ELF-1 (cell line): ENCODE measurements around the gene CARD18.
"Not testable (repeated sequence)": the region's sequence is repeated elsewhere in the genome, so short reads cannot be mapped to it uniquely, and the experiment has no call there.

Source experiments
- DNase-seq: peaks from one replicate; pipeline ENCODE4 v3.0.0-alpha.2; 2016; ENCODE audit warnings: low read depth, low spot score

The CARD18 gene

DNA sequence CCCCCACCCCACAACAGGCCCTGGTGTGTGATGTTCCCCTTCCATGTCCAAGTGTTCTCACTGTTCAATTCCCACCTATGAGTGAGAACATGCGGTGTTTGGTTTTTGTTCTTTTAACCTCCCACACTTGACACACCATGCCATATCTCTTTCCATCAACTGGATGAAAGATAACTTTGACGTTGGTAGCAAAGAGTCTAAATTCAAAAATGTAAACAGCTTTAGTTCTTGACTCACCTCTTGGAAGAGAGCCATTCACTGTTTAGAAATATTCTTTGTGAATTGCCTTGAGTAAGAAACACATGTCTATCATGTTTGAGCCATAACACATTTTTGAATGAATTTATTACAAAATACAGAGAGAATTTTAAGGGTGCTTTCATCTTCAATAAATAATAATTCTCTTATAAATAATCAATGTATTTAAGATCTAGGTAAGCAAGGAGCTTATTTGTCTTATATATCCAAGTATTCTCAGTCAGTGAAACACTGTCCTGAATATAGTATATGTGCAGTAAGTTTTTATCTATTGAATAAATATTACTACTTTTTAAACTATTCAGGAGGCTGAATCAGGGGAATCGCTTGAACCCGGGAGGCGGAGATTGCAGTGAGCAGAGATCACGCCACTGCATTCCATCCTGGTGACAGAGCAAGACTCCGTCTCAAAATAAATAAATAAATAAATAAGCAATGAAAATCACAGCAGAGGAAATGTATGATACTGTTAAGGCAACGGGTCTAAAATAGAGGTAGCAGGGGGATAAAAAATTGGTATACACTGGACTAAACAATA is 6.7 kb downstream of the CARD18 start:
- DNase-seq: no peak

DNA sequence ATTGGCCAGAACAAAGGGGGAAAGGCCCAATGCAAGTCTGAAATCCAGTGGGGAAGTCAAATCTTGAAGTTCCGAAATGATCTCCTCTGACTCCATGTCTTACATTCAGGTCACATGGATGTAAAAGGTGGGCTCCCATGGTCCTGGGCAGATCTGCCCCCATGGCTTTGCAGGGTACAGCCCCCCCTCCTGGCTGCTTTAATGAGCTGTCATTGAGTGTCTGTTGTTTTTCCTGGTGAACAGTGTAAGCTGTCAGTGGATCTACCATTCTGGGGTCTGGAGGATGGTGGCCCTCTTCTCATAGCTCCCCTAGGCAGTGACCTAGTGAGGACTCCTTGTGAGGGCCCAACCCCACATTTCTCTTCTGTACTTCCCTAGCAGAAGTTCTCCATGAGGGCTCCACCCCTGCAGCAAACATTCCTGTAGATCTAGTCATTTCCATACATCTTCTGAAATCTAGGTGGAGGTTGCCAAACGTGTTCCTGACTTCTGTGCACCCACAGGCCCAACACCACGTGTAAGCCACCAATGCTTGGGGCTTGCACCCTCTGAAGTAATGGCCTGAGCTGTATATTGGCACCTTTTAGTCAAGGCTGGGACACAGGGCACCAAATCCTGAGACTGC is 9.3 kb downstream of the CARD18 start:
- DNase-seq: no peak

DNA sequence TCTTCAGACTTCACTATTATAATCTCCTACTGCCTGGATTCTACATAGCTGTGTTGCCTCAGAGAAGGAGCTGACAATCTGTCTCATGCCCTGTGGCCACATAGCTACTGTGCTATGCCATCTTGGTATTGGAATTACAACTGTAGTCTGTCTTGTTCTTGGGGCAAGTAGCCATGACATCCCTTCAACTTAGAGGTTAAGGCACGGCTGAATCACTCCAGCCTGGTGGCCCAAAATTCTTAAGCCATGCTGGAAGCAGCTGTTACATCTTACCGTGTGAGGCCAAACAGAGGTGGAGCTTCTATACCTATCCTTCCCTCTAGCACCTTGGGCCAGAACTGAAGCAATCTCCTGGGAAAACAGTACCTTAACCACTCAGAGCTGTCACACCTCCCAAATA is 14.8 kb downstream of the CARD18 start:
- DNase-seq: no peak

DNA sequence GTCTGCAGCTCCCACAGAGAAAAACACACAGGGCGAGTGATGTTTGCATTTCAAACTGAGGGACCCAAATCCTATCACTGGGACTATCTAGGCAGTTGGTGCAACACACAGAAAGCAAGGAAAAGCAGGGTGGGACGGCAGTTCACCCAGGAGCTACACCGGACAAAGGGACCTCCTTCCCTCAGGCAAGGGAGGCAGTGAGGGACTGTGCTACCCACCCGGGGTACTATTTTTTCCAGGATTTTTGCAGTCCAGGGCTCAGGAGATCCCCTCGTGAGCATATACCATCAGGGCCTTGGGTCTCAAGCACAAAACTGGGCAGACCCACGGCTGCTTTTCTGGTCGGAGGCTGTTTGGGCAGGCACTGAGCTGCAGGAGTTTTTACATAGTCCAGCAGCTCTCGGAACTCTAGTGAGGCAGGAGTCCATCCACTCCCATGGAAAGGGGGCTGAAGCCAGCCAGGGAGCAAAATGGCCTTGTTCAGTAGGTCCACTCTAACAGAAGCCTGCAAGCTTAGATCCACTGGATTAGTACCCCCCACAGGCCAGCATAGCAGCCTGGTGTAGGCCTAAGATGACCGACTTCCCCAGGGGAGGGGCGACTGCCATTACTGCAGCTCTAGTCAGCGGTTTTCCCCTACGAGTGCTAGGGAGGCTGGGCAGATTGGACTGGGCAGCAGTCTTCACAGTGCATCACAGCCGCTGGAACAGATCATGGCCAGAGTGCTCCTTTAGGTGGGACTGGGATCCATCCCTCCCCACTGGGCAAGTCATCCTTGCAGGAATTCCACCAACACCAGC is 28.2 kb downstream of the CARD18 start:
- DNase-seq: no peak

DNA sequence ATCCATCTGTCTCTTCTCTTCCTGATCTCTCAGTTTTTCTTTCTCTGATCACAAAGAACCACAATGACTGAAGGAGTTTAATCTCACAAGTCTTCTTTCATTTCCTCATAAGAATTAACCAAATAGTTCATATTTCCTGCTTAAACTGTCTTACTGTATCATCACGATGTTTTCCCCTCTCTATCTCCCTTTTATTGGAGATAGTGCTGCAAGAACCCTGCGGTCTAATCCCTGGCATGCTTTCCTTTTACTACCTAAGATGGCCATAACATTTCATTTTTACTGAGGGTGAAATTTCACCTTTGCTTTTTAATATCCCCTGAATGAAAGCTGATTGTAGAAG is 28.9 kb downstream of the CARD18 start:
- DNase-seq: no peak

- no peak for DNase-seq
Measured at GRCh38 chr11:105109855-105110687, 29.5 kb downstream of the CARD18 start.

- DNase-seq: no peak
Measured at GRCh38 chr11:105109321-105109720, 30.2 kb downstream of the CARD18 start.

GRCh38 chr11:105108247-105108646 is 31.3 kb downstream of the CARD18 start:
- DNase-seq: no peak

DNA sequence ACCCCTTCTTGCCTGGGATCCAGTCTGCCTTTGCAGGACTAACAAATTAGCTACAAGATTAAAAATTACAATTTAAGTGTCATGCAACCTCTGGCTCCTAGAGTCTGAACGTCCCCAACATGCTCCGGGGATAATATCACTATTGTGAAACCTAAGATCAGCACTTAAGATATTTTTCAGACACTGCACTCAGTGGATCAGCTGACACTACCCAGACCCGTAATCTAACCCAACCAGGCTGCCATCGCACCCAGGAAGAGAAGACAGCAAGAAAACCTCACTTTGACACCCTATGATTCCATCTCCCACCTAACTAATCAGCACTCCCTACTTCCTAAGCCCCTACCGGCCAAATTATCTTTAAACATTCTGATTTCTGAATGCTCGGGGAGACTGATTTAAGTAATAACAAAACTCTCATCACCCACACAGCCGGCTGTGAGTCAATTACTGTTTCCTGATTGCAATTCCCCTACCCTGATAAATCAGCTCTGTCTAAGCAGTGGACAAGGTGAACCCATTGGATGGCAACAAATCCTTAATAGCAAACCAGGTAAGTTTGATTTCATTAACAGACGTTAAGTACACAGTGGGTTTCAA is 32.2 kb downstream of the CARD18 start:
- not testable (repeated sequence) for DNase-seq

DNA sequence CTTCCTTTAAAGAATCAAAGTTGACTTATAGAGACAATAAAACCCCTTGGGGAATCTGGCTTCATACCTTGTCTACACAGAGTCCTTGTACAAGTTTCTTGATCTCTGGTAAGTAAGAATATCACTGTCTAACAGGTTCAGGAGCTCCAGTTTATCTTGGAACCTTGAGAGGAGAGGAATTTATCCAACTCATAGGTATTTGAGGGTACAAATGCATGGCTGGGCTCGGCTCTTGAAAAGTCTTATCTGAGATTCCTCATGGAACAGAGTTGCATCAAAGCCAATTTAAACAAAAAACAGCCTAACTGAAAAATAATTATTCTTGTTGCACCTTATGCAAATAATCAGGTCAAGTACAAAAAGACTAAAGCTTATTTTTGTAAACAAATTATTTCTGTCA is 33.4 kb downstream of the CARD18 start:
- no peak for DNase-seq

GRCh38 chr11:105104292-105104691 is 35.3 kb downstream of the CARD18 start:
- DNase-seq: no peak

DNA sequence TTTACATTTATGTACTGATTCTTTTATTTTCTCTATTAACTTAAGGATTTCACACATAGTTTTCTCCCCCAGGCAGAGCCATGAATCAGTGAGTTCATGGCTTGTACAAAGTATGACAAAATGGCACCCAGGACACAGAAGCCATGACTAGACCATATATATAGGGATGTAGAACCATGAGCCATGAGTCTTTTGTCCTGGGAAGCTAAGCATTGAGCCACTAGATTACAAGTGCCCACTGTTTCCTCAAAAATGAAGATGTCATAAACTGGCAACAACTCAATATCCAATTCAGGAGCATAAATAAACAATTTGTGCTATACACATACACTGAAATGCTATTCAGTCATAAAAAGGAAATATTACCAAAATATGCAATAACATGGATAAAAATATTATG is 36.2 kb downstream of the CARD18 start:
- no peak for DNase-seq

DNA sequence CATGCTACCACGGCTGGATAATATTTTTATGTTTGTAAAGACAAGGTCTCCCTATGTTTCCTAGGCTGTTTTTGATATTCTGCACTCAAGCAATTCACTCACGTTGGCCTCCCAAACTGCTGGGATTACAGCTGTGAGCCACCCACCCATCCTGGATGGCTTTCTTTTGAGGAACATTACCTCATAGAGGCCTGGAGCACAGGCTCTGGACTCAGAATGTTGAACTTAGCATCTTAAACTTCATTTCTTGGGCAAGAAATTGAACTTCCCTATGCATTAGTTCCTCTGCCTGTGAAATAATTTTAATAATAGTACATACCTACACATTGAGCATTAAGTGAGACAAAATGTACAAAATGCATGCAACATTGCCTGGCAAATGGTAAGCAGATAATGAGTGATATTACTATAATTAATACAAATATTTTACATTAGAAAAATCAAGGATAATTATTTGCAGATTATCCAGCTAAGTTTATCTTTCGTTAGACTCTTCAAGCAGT is 37.4 kb downstream of the CARD18 start:
- not testable (repeated sequence) for DNase-seq

DNA sequence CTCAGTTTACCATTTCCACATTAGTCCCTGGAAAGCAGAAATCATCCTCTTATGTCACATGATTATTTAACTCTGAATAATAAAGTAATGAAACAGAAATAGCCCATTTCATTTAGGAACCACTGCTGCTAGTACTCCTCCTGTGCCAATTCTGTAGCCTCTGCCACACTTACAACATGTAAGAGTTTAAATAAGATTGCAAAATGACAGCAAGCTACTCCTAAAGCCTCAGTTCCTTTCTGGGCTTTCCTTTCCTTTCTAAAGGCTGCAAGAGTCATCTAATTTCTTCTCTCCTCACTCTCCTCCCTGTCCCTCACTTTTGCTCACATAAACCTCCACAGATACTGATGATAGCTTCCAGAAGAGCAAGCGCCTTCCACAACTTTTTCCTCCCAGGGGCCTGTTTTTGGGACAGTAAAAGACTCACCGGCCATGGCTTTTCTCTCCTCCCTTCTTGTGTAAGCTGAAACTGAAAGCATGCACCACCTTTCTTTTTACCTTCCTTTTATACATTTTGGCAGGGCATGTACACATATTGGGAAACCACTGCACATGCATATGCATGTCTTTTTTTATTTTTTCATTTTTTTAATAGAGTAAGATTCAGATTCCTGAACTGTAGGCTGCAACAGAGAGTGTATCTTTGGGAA is 38.5 kb downstream of the CARD18 start:
- DNase-seq: no peak

DNA sequence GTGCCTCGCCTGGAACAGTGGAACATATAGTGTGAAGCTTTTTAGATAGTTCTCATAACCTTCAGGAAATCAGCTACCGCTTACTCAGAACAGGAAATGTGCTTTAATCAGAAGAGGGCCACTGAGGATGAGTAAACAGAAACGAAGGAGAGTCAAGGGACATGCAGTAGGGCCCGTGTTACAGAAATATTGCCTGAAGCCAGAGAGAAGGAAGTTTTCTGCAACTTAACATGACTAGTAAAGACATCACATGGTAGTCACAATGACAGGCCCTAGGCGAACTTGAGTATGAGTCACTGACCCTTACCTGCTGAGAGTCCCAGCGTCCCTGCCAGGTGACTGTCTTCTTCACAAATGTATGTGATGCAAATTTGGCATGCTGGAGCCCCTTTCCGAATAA is 39.4 kb downstream of the CARD18 start:
- no peak for DNase-seq

GRCh38 chr11:105099594-105099993 is 40.0 kb downstream of the CARD18 start:
- not testable (repeated sequence) for DNase-seq

DNA sequence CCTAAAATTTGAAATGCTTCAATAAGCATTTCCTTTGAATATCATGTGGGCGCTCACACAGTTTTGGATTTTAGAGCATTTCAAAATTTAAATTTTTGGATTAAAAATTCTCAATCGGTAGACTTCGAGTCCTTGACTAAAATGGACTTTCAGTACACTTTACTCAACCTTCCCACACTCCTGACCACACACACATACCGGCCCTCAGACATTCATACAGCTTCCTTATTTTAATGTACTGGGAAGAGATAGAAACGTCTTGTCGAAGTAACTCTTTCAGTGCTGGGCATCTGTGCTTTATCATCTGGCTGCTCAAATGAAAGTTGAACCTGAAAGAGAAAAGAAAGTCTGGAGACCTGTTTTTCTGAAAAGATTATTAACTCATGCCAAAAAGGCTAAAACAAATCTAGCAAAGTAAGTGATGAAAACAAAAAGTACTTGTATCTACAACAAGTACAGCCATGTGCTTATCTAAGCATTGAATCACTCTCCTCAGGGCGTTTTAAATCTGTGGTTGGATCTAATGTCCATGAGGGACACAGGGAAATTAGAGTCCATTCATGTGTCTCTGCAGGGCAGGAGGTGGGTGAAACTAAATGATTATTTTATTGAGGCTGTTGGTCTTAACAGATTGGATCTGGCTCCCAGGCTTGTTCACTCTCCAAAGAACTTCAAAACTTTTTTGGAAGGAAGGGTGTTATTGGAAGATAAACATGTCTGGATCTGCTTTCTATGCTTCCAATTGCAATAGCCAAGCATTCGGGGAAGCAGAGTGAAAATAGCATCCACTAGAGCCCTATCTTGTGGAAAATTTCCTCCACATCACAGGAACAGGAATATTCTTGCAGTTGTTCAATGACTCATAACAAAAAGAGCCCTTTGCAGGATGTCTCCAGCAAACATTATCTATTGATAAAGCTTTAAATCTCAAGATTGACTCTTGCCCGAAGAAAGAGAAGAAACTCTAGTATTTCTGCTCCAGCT is 47.0 kb downstream of the CARD18 start:
- DNase-seq: no peak
